Stimulated activated CD4-positive, alpha-beta T cell treated with anti-CD3 and anti-CD28 coated beads, Interleukin-12 subunit alpha, Interleukin-12 subunit beta, amount 100 ng/mL, for 48 hours (primary cell): Measurements from ENCODE around the gene LCAT.
"Not testable (repeated sequence)": the region's sequence is repeated elsewhere in the genome, so short reads cannot be mapped to it uniquely, and the experiment has no call there.

Experiments
- DNase-seq, 3 donors: peaks; one replicate each; pipeline ENCODE4 v3.0.0-alpha.2; 2020; ENCODE audit warnings: low read depth in 2 of 3, low spot score in 1 of 3

LCAT gene

GRCh38 chr16:67915831-67916723, 27.8 kb downstream of the LCAT start:
- no peak for DNase-seq

GRCh38 chr16:67915496-67915769, 28.5 kb downstream of the LCAT start:
- not testable (repeated sequence) for DNase-seq

- no peak for DNase-seq
These were observed 29.0 kb downstream of the LCAT start for GRCh38 chr16:67914758-67915495.

- no peak for DNase-seq
These were observed 33.8 kb downstream of the LCAT start for GRCh38 chr16:67910158-67910557.

GRCh38 chr16:67909056-67909742, 34.7 kb downstream of the LCAT start:
- DNase-seq = no peak

GRCh38 chr16:67907397-67908180, 36.3 kb downstream of the LCAT start:
- DNase-seq = no peak

GRCh38 chr16:67902831-67903230, 41.1 kb downstream of the LCAT start:
- no peak for DNase-seq

GRCh38 chr16:67901734-67902133, 42.2 kb downstream of the LCAT start:
- no peak for DNase-seq

GRCh38 chr16:67897231-67897630, 46.7 kb downstream of the LCAT start:
- DNase-seq = no peak

GRCh38 chr16:67893743-67894399, 50.0 kb downstream of the LCAT start:
- no peak for DNase-seq

- peak; percentile 89 to 95 (median 92) for DNase-seq
These were observed 50.8 kb downstream of the LCAT start, which contains the start of gene PSKH1 for GRCh38 chr16:67892899-67893742. Gene PSKH1, plus strand, starts transcription at chr16:67893254. Its CDS starts 15,496 bp downstream, at chr16:67908750.

- DNase-seq = no peak
These were observed 51.5 kb downstream of the LCAT start for GRCh38 chr16:67892375-67892774.
